HepG2 (cell line): ENCODE measurements around the gene ZNF821. TPM values are rescaled to one million over a fixed set of nuclear protein-coding genes. Genes with fewer than 3 reads are reported as not detected.

Experiments
- BCL6 ChIP-seq: IDR thresholded peaks from 2 replicates; pipeline ENCODE4 v1.6.1; 2016; ENCODE audit warnings: missing genetic modification reagents, missing compliant biosample characterization
- BHLHE40 ChIP-seq: IDR thresholded peaks from 2 replicates; pipeline ENCODE4 v1.6.1; 2011; ENCODE audit warnings: low read length, improper control_type of control experiment
- EZH2 ChIP-seq: conservative IDR thresholded peaks from 2 replicates; pipeline ENCODE4 v1.6.1; 2012; ENCODE audit warnings: mild to moderate bottlenecking, low read depth, low read length, moderate library complexity
- KDM5A ChIP-seq: fragments of 200-600 bp; sonication (generic); IDR thresholded peaks from 2 replicates; pipeline ENCODE4 v1.7.0; 2018; ENCODE audit warnings: antibody characterized with exemption, mild to moderate bottlenecking, low read length, borderline replicate concordance
- NAIF1 ChIP-seq: sonication (generic); formaldehyde crosslinking; IDR thresholded peaks from 2 replicates; pipeline ENCODE4 v1.5.0; 2020; ENCODE audit warnings: mild to moderate bottlenecking, missing genetic modification reagents, borderline replicate concordance
- RBAK ChIP-seq: sonication (generic); formaldehyde crosslinking; IDR thresholded peaks from 2 replicates; pipeline ENCODE4 v1.5.1; 2020; ENCODE audit warnings: mild to moderate bottlenecking, missing genetic modification reagents
- SIN3B ChIP-seq: fragments of 150-350 bp; IDR thresholded peaks from 2 replicates; pipeline ENCODE4 v1.6.1; 2014; ENCODE audit warnings: low read length
- SIX1 ChIP-seq: sonication (generic); formaldehyde crosslinking; IDR thresholded peaks from 2 replicates; pipeline ENCODE4 v1.4.0; 2020; ENCODE audit warnings: missing genetic modification reagents, borderline replicate concordance
- STAG1 ChIP-seq: sonication (generic); formaldehyde crosslinking; IDR thresholded peaks from 2 replicates; pipeline ENCODE4 v1.4.0; 2020; ENCODE audit warnings: missing genetic modification reagents
- TAF15 ChIP-seq: fragments of 200-400 bp; formaldehyde crosslinking; IDR thresholded peaks from one replicate; pipeline ENCODE4 v1.6.1; 2018; ENCODE audit warnings: mild to moderate bottlenecking, low read depth, low read length; ENCODE audit not compliant: poor library complexity, severe bottlenecking
- ZBTB38 ChIP-seq: sonication (generic); formaldehyde crosslinking; IDR thresholded peaks from 2 replicates; pipeline ENCODE4 v1.5.1; 2020; ENCODE audit warnings: mild to moderate bottlenecking, missing genetic modification reagents
- ZNF333 ChIP-seq: sonication (generic); formaldehyde crosslinking; IDR thresholded peaks from 2 replicates; pipeline ENCODE4 v1.4.0; 2020; ENCODE audit warnings: mild to moderate bottlenecking, missing genetic modification reagents, borderline replicate concordance
- ZNF777 ChIP-seq: sonication (generic); formaldehyde crosslinking; IDR thresholded peaks from 2 replicates; pipeline ENCODE4 v1.4.0; 2020; ENCODE audit warnings: missing genetic modification reagents
- ZSCAN20 ChIP-seq: sonication (generic); formaldehyde crosslinking; IDR thresholded peaks from 2 replicates; pipeline ENCODE4 v1.4.0; 2020; ENCODE audit warnings: missing genetic modification reagents, mild to moderate bottlenecking, borderline replicate concordance
- polyA plus RNA-seq, 8 experiments: library from polyadenylated mRNA; depleted of rRNA in 3 of 8; stranded (reverse) in 7 of 8; unstranded in 1 of 8; fragments of >200 nt; fragmentation: Illumina TruSeq in 4 of 8; extraction: Trizol in 4 of 8; gene quantifications; 2 replicates each; pipeline versions ENCODE4 v1.2.1 to v1.2.3, GENCODE V29; 2011 to 2016; ENCODE audit warnings: low read depth in 4 of 8, missing spikeins in 1 of 8, mixed read lengths in 1 of 8; ENCODE audit not compliant: insufficient read depth in 1 of 8
- total RNA-seq, 5 experiments: library from RNA; depleted of rRNA; stranded (reverse); fragments of >200 nt; fragmentation: Illumina TruSeq; extraction: Trizol; gene quantifications; 2 replicates each; pipeline ENCODE4 v1.2.3, GENCODE V29; 2016; ENCODE audit warnings: low read depth in 1 of 5
- TF ChIP-seq, protein P1 (sequence below): IDR thresholded peaks from 2 replicates; pipeline ENCODE4 v1.6.1; 2016; ENCODE audit warnings: low read depth, control low read depth
- TF ChIP-seq, protein P2 (sequence below): sonication (generic); formaldehyde crosslinking; IDR thresholded peaks from 2 replicates; pipeline ENCODE4 v1.4.0; 2020; ENCODE audit warnings: missing genetic modification reagents
- TF ChIP-seq, protein P3 (sequence below): IDR thresholded peaks from 2 replicates; pipeline ENCODE4 v1.6.1; 2016; ENCODE audit warnings: control low read depth
- TF ChIP-seq, protein P4 (sequence below): sonication (generic); formaldehyde crosslinking; IDR thresholded peaks from 2 replicates; pipeline ENCODE4 v1.4.0; 2020; ENCODE audit warnings: missing genetic modification reagents
- TF ChIP-seq, protein P5 (sequence below): sonication (generic); formaldehyde crosslinking; IDR thresholded peaks from 2 replicates; pipeline ENCODE4 v1.4.0; 2020; ENCODE audit warnings: missing genetic modification reagents
- TF ChIP-seq, protein P6 (sequence below): IDR thresholded peaks from 2 replicates; pipeline ENCODE4 v1.6.1; 2016; ENCODE audit warnings: low read depth
- TF ChIP-seq, protein P7 (sequence below): sonication (generic); formaldehyde crosslinking; conservative IDR thresholded peaks from 2 replicates; pipeline ENCODE4 v1.5.0; 2020; ENCODE audit warnings: missing genetic modification reagents

ZNF821 gene
- total and polyA plus RNA-seq, 2 of the 13 experiments (the other 11 are each of a cell fraction or from before 2014, with no cell fraction given): 7.0 to 9.1 TPM

- TF ChIP-seq, protein P1, sequence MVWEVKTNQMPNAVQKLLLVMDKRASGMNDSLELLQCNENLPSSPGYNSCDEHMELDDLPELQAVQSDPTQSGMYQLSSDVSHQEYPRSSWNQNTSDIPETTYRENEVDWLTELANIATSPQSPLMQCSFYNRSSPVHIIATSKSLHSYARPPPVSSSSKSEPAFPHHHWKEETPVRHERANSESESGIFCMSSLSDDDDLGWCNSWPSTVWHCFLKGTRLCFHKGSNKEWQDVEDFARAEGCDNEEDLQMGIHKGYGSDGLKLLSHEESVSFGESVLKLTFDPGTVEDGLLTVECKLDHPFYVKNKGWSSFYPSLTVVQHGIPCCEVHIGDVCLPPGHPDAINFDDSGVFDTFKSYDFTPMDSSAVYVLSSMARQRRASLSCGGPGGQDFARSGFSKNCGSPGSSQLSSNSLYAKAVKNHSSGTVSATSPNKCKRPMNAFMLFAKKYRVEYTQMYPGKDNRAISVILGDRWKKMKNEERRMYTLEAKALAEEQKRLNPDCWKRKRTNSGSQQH (CRISPR knock-in tag): no peak
- TF ChIP-seq ZBTB38 (CRISPR knock-in tag) (0 out of 2 replicates have a peak, but pooled peaks have one; percentile 37), ZNF333 (CRISPR knock-in tag) (no peak), EZH2 (no peak), KDM5A (peak; percentile 90), ZNF777 (CRISPR knock-in tag) (peak; percentile 95), ZSCAN20 (CRISPR knock-in tag) (peak; percentile 74; the same call in 1 of the 2 replicates), TAF15 (peak; percentile 49), NAIF1 (CRISPR knock-in tag) (no peak), STAG1 (CRISPR knock-in tag) (peak; percentile 42), SIX1 (no peak), RBAK (CRISPR knock-in tag) (no peak), BCL6 (CRISPR knock-in tag) (no peak), SIN3B (no peak), BHLHE40 (no peak)
- TF ChIP-seq, protein P2, sequence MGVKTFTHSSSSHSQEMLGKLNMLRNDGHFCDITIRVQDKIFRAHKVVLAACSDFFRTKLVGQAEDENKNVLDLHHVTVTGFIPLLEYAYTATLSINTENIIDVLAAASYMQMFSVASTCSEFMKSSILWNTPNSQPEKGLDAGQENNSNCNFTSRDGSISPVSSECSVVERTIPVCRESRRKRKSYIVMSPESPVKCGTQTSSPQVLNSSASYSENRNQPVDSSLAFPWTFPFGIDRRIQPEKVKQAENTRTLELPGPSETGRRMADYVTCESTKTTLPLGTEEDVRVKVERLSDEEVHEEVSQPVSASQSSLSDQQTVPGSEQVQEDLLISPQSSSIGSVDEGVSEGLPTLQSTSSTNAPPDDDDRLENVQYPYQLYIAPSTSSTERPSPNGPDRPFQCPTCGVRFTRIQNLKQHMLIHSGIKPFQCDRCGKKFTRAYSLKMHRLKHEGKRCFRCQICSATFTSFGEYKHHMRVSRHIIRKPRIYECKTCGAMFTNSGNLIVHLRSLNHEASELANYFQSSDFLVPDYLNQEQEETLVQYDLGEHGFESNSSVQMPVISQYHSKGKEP: no peak
- TF ChIP-seq, protein P3, sequence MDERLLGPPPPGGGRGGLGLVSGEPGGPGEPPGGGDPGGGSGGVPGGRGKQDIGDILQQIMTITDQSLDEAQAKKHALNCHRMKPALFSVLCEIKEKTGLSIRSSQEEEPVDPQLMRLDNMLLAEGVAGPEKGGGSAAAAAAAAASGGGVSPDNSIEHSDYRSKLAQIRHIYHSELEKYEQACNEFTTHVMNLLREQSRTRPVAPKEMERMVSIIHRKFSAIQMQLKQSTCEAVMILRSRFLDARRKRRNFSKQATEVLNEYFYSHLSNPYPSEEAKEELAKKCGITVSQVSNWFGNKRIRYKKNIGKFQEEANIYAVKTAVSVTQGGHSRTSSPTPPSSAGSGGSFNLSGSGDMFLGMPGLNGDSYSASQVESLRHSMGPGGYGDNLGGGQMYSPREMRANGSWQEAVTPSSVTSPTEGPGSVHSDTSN (CRISPR knock-in tag): no peak
- TF ChIP-seq, protein P4, sequence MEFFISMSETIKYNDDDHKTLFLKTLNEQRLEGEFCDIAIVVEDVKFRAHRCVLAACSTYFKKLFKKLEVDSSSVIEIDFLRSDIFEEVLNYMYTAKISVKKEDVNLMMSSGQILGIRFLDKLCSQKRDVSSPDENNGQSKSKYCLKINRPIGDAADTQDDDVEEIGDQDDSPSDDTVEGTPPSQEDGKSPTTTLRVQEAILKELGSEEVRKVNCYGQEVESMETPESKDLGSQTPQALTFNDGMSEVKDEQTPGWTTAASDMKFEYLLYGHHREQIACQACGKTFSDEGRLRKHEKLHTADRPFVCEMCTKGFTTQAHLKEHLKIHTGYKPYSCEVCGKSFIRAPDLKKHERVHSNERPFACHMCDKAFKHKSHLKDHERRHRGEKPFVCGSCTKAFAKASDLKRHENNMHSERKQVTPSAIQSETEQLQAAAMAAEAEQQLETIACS (CRISPR knock-in tag): peak; percentile 99
- TF ChIP-seq, protein P5, sequence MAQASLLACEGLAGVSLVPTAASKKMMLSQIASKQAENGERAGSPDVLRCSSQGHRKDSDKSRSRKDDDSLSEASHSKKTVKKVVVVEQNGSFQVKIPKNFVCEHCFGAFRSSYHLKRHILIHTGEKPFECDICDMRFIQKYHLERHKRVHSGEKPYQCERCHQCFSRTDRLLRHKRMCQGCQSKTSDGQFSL: peak; percentile 57
- TF ChIP-seq, protein P6, sequence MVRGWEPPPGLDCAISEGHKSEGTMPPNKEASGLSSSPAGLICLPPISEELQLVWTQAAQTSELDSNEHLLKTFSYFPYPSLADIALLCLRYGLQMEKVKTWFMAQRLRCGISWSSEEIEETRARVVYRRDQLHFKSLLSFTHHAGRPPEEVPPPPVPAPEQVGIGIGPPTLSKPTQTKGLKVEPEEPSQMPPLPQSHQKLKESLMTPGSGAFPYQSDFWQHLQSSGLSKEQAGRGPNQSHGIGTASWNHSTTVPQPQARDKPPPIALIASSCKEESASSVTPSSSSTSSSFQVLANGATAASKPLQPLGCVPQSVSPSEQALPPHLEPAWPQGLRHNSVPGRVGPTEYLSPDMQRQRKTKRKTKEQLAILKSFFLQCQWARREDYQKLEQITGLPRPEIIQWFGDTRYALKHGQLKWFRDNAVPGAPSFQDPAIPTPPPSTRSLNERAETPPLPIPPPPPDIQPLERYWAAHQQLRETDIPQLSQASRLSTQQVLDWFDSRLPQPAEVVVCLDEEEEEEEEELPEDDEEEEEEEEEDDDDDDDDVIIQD (CRISPR knock-in tag): no peak
- TF ChIP-seq, protein P7, sequence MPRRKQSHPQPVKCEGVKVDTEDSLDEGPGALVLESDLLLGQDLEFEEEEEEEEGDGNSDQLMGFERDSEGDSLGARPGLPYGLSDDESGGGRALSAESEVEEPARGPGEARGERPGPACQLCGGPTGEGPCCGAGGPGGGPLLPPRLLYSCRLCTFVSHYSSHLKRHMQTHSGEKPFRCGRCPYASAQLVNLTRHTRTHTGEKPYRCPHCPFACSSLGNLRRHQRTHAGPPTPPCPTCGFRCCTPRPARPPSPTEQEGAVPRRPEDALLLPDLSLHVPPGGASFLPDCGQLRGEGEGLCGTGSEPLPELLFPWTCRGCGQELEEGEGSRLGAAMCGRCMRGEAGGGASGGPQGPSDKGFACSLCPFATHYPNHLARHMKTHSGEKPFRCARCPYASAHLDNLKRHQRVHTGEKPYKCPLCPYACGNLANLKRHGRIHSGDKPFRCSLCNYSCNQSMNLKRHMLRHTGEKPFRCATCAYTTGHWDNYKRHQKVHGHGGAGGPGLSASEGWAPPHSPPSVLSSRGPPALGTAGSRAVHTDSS (CRISPR knock-in tag): no peak
These were observed at the start of gene ZNF821 (continued) for GRCh38 chr16:71883849-71884638.
